HFF-Myc (cell line): ENCODE measurements around the gene APOD.

Source experiments
- DNase-seq: peaks from one replicate; pipeline ENCODE4 v3.0.0-alpha.2; 2011; ENCODE audit warnings: low read depth; ENCODE audit errors: extremely low read depth
- H3K4me3 ChIP-seq: replicated peaks from 2 replicates; pipeline ENCODE4 v1.5.1; 2011; ENCODE audit warnings: low read depth, mild to moderate bottlenecking, control low read depth, low read length
- CTCF ChIP-seq: IDR thresholded peaks from 2 replicates; pipeline ENCODE4 v1.5.1; 2012; ENCODE audit warnings: mild to moderate bottlenecking, low read depth, low read length, control low read depth; ENCODE audit errors: missing control alignments

Gene APOD

DNA sequence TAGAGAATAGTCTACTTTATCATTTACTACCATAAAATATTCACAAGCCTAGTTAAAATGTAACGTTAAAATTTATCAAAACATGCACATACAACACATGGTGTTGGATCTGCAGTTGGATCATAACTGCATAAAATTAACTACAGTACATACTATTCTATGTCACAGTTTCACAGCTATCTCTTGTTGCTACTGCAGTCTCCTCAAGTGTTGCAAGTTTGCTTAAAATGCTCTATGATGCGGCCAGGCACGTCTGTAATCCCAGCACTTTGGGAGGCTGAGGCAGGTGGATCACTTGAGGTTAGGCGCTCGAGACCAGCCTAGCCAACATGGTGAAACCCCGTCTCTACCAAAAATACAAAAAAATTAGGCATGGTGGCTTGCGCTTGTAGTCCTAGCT lies 50.9 kb downstream of the APOD start:
- H3K4me3 ChIP-seq = no peak overlapping the region

GRCh38 chr3:195532345-195532744 lies 51.4 kb downstream of the APOD start:
- no peak overlapping the region for H3K4me3 ChIP-seq
- no peak for TF ChIP-seq CTCF
- no peak for DNase-seq

More for the DNA sequence above, 50.9 kb downstream of the APOD start:
- no peak for TF ChIP-seq CTCF
- DNase-seq = no peak

DNA sequence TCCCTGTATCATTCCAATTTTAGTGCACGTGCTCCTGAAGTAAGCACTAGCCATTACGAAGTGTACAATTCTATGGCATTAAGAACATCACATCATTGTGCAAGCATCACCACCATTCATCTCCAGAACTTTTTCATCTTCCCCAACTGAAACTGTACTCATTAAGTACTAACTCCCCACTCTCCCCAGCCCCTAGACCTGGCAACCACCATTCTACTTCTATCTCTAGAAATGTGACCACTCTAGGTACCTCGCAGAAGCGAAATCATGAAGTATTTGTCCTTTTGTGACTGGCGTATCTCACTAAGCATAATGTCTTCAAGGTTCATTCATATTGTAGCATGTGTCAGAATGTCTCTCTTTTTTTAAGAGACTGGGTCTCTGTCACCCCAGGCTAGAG lies 52.1 kb downstream of the APOD start:
- TF ChIP-seq CTCF = no peak
- no peak for DNase-seq
- H3K4me3 ChIP-seq = no peak overlapping the region

DNA sequence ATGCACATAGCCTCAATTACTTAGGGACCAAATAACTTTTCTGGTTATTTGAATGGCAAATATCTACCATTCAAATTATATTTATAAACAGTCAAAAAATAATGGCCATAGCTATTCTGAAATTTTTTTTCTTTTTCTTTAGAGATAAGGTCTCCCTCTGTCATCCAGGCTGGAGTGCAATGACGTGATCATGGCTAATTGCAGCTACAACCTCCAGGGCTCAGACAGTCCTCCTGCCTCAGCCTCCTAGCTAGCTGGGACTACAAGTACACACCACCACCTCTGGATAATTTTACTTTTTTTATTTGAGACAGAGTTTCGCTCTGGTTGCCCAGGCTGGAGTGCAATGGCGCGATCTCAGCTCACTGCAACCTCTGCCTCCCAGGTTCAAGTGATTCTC lies 57.2 kb downstream of the APOD start:
- no peak for DNase-seq
- no peak overlapping the region for H3K4me3 ChIP-seq
- no peak for TF ChIP-seq CTCF

DNA sequence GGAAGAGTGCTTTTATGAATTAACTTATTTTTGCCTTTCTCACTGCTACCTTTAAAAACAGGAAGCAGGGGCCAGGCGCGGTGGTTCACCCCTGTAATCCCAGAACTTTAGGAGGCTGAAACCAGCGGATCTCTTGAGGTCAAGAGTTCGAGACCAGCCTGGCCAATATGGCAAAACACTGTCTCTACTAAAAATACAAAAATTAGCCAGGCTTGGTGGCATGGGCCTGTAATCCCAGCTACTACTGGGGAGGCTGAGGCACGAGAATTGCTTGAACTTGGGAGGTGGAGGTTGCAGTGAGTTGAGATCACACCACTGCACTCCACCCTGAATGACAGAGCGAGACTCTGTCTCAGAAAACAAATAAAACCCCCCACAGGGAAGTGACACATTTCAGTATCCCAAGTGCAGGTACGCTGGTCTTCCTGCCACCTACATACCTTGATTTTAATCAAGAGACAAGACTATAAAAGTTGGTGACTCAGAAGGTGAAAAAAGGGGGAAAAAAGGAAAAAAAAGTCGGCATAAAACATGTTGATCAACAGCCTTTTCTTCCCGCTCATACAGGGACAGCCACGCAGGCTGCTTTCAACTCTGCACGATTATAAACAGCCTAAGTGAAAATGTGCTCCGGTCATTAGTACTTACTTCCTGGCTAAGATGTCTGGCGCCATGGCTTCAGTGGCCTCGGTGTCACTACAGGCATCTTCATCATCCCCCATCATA lies 59.4 kb downstream of the APOD start:
- no peak overlapping the region for H3K4me3 ChIP-seq
- no peak for DNase-seq

DNA sequence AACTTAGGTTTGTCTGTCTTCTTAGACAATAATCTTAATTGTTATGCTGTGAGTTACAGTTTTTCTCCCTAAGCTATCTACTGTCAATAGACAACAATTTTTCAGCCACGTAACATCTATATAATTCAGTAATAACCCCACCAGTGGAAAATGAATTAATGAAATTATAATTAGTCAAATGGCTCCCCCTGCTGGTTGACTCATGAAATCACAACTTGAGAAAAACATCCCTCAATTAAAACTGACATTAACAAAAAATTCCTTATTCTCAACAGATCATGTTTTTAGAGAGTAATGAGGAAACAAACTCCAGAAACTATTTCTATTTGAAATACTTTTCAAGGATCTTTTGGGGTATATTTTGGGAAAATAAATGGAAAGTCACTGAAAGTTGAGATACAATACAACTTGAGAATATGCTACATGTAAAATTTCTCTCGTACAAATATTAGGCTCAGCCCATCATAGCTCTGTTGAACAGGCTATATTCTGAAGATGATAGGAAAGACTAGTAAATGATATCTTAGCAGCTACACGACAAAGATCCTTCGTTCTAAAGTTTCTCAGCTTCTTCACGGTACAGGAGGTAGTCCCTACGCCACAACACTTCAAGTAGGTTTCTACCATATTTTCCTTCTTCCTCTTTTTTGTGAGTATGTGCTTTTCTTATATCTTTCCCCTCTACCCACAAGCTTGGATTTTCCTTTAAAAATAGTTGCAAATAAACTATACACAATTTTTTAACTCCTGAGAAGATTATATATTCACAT lies 61.3 kb downstream of the APOD start:
- H3K4me3 ChIP-seq = no peak overlapping the region
- DNase-seq = peak; percentile 10
- TF ChIP-seq CTCF = peak; percentile 33

More for the DNA sequence above, 59.4 kb downstream of the APOD start:
- no peak for TF ChIP-seq CTCF
